Ishikawa (cell line): ENCODE data around the gene ALG2.

ENCODE experiments used
- CEBPB ChIP-seq: IDR thresholded peaks from 2 replicates; pipeline ENCODE4 v1.6.1; 2012
- EGR1 ChIP-seq: IDR thresholded peaks from 2 replicates; pipeline ENCODE4 v1.6.1; 2012
- EP300 ChIP-seq: IDR thresholded peaks from 2 replicates; pipeline ENCODE4 v1.6.1; 2012; ENCODE audit warnings: borderline replicate concordance
- MAX ChIP-seq: IDR thresholded peaks from 2 replicates; pipeline ENCODE4 v1.6.1; 2012
- RAD21 ChIP-seq: IDR thresholded peaks from 2 replicates; pipeline ENCODE4 v1.6.1; 2012; ENCODE audit warnings: low read depth
- REST ChIP-seq: IDR thresholded peaks from 2 replicates; pipeline ENCODE4 v1.6.1; 2012; ENCODE audit warnings: low read depth, mild to moderate bottlenecking
- TAF1 ChIP-seq: IDR thresholded peaks from 2 replicates; pipeline ENCODE4 v1.6.1; 2012; ENCODE audit warnings: low read depth, mild to moderate bottlenecking
- TEAD4 ChIP-seq: IDR thresholded peaks from 2 replicates; pipeline ENCODE4 v1.6.1; 2012
- USF1 ChIP-seq: IDR thresholded peaks from 2 replicates; pipeline ENCODE4 v1.6.1; 2012
- YY1 ChIP-seq: IDR thresholded peaks from 2 replicates; pipeline ENCODE4 v1.6.1; 2012; ENCODE audit warnings: low read depth

GRCh38 chr9:99224445-99224844 is 2.7 kb upstream of the ALG2 start:
- TF ChIP-seq TAF1 (no peak), MAX (no peak), TEAD4 (no peak), EGR1 (no peak), EP300 (no peak), CEBPB (no peak), YY1 (no peak), REST (no peak), USF1 (no peak), RAD21 (no peak)
